ENCODE results near the gene INSR.

The INSR gene

GRCh38 chr19:7140137-7140536 is 154.1 kb downstream of the INSR start:
- DNase-seq (ENCODE audit: low spot score), result no peak

GRCh38 chr19:7139095-7139494 is 155.1 kb downstream of the INSR start:
- no peak for DNase-seq (ENCODE audit: low spot score)

GRCh38 chr19:7138402-7138801 is 155.8 kb downstream of the INSR start:
- no peak for DNase-seq (ENCODE audit: low spot score)

GRCh38 chr19:7137120-7137519 is 157.1 kb downstream of the INSR start:
- DNase-seq (ENCODE audit: low spot score), result no peak

- no peak for DNase-seq (ENCODE audit: low spot score)
These were observed 162.2 kb downstream of the INSR start for GRCh38 chr19:7132054-7132453.

GRCh38 chr19:7130043-7130442 is 164.2 kb downstream of the INSR start:
- DNase-seq (ENCODE audit: low spot score), result no peak

- DNase-seq (ENCODE audit: low spot score), result no peak
These were observed 168.1 kb downstream of the INSR start for GRCh38 chr19:7126132-7126531.

GRCh38 chr19:7125221-7125620 is 169.0 kb downstream of the INSR start:
- DNase-seq (ENCODE audit: low spot score), result no peak

- DNase-seq (ENCODE audit: low spot score), result no peak
These were observed 169.4 kb downstream of the INSR start for GRCh38 chr19:7124782-7125181.

GRCh38 chr19:7122701-7123100 is 171.5 kb downstream of the INSR start:
- DNase-seq (ENCODE audit: low spot score), result no peak

- no peak for DNase-seq (ENCODE audit: low spot score)
These were observed 173.7 kb downstream of the INSR start for GRCh38 chr19:7120499-7120898.

GRCh38 chr19:7119582-7119981 is 174.6 kb downstream of the INSR start:
- no peak for DNase-seq (ENCODE audit: low spot score)

GRCh38 chr19:7117248-7117647 is 177.0 kb downstream of the INSR start:
- no peak for DNase-seq (ENCODE audit: low spot score)

- DNase-seq (ENCODE audit: low spot score), result no peak
These were observed 178.5 kb downstream of the INSR start for GRCh38 chr19:7115721-7116120.

GRCh38 chr19:7113233-7113632 is 181.0 kb downstream of the INSR start:
- DNase-seq (ENCODE audit: low spot score), result no peak

- no peak for DNase-seq (ENCODE audit: low spot score)
These were observed 181.5 kb downstream of the INSR start for GRCh38 chr19:7112675-7113074.

- DNase-seq (ENCODE audit: low spot score), result no peak
These were observed 184.4 kb downstream of the INSR start for GRCh38 chr19:7109678-7110289.

- DNase-seq (ENCODE audit: low spot score), result no peak
These were observed 187.2 kb downstream of the INSR start for GRCh38 chr19:7106711-7107657.

GRCh38 chr19:7104747-7105447 is 189.3 kb downstream of the INSR start:
- DNase-seq (ENCODE audit: low spot score), result no peak

GRCh38 chr19:7101498-7102253 is 192.5 kb downstream of the INSR start:
- DNase-seq (ENCODE audit: low spot score), result no peak

- DNase-seq (ENCODE audit: low spot score), result no peak
These were observed 194.7 kb downstream of the INSR start for GRCh38 chr19:7099597-7099921.
